ENCODE results near the gene CCDC83. TPM values are rescaled to one million over a fixed set of nuclear protein-coding genes. Genes with fewer than 3 reads are reported as not detected.
A peak's percentile ranks its signal among the peaks of the same experiment; 100 is the strongest.

The CCDC83 gene
- total and polyA plus RNA-seq, 11 donors: not detected

GRCh38 chr11:85903811-85904210 lies 48.6 kb downstream of the CCDC83 start:
- H3K4me3 ChIP-seq: no peak overlapping the region
- DNase-seq (no peak), ATAC-seq (no peak)
- H3K27ac ChIP-seq: no peak overlapping the region
- H3K27me3 ChIP-seq: no peaks in the 10 kb centered on the region
- no peaks in the 10 kb centered on the region for H3K9me3 ChIP-seq
- TF ChIP-seq POLR2A (IDR thresholded peaks at IDR 0.05) (no peak), CTCF (IDR thresholded peaks at IDR 0.05) (no peak)
- intact Hi-C loops (cut with DNase I): no loop called here
- H3K4me1 ChIP-seq: peaks cover 0 to 10% (median 0%) of the 10 kb centered on the region in 12 donors
- WGBS, 4 donors: 97 to 98% (median 97%) methylated on average over 3 of the region's 3 CpGs
- H3K36me3 ChIP-seq: no peaks in the 10 kb centered on the region

GRCh38 chr11:85912414-85912813 lies 57.2 kb downstream of the CCDC83 start:
- DNase-seq (no peak), ATAC-seq (no peak)
- H3K27me3 ChIP-seq: no peaks in the 10 kb centered on the region
- no peak overlapping the region for H3K27ac ChIP-seq
- WGBS, 4 donors: 49 to 61% (median 58%) methylated on average over 2 of the region's 2 CpGs
- peaks cover 0 to 10% (median 0%) of the 10 kb centered on the region in 12 donors for H3K9me3 ChIP-seq
- H3K4me3 ChIP-seq: no peak overlapping the region
- no peaks in the 10 kb centered on the region for H3K4me1 ChIP-seq
- intact Hi-C loops (cut with DNase I): no loop called here
- no peaks in the 10 kb centered on the region for H3K36me3 ChIP-seq
- TF ChIP-seq POLR2A (IDR thresholded peaks at IDR 0.05): no peak
- no peak for TF ChIP-seq CTCF (IDR thresholded peaks at IDR 0.05)

- TF ChIP-seq POLR2A (IDR thresholded peaks at IDR 0.05) (no peak), CTCF (IDR thresholded peaks at IDR 0.05) (no peak)
- intact Hi-C loops (cut with DNase I): no loop called here
- no peaks in the 10 kb centered on the region for H3K36me3 ChIP-seq
- H3K9me3 ChIP-seq: peaks cover 0 to 10% (median 0%) of the 10 kb centered on the region in 12 donors
- no peak for DNase-seq
- H3K4me1 ChIP-seq: no peaks in the 10 kb centered on the region
- no peak overlapping the region for H3K27ac ChIP-seq
- H3K27me3 ChIP-seq: no peaks in the 10 kb centered on the region
- peak in 1 of 4 donors; percentile 15 for ATAC-seq
- no peak overlapping the region for H3K4me3 ChIP-seq
These were observed 58.3 kb downstream of the CCDC83 start for GRCh38 chr11:85913513-85913912.

GRCh38 chr11:85914425-85914824 lies 59.2 kb downstream of the CCDC83 start:
- ATAC-seq (no peak), DNase-seq (no peak)
- no peaks in the 10 kb centered on the region for H3K36me3 ChIP-seq
- intact Hi-C loops (cut with DNase I): no loop called here
- no peaks in the 10 kb centered on the region for H3K27me3 ChIP-seq
- WGBS, 4 donors: 86 to 94% (median 92%) methylated on average over 6 of the region's 6 CpGs
- no peaks in the 10 kb centered on the region for H3K4me1 ChIP-seq
- H3K4me3 ChIP-seq: no peak overlapping the region
- TF ChIP-seq POLR2A (IDR thresholded peaks at IDR 0.05): no peak
- TF ChIP-seq CTCF (IDR thresholded peaks at IDR 0.05): no peak
- H3K9me3 ChIP-seq: peaks cover 0 to 10% (median 0%) of the 10 kb centered on the region in 12 donors
- H3K27ac ChIP-seq: no peak overlapping the region

Data from heart left ventricle (tissue), 16 donors.